ENCODE results near the gene C5orf58.

GRCh38 chr5:170290498-170290897, 57.7 kb downstream of the C5orf58 start:
- TF ChIP-seq, protein P1, sequence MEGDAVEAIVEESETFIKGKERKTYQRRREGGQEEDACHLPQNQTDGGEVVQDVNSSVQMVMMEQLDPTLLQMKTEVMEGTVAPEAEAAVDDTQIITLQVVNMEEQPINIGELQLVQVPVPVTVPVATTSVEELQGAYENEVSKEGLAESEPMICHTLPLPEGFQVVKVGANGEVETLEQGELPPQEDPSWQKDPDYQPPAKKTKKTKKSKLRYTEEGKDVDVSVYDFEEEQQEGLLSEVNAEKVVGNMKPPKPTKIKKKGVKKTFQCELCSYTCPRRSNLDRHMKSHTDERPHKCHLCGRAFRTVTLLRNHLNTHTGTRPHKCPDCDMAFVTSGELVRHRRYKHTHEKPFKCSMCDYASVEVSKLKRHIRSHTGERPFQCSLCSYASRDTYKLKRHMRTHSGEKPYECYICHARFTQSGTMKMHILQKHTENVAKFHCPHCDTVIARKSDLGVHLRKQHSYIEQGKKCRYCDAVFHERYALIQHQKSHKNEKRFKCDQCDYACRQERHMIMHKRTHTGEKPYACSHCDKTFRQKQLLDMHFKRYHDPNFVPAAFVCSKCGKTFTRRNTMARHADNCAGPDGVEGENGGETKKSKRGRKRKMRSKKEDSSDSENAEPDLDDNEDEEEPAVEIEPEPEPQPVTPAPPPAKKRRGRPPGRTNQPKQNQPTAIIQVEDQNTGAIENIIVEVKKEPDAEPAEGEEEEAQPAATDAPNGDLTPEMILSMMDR (IDR thresholded peaks at IDR 0.05) = no peak
- TF ChIP-seq POLR2A (IDR thresholded peaks at IDR 0.05) = no peak
- no peak for TF ChIP-seq POLR2AphosphoS5 (IDR thresholded peaks at IDR 0.05)
